Posterior vena cava (tissue), 2 donors: ENCODE measurements around the gene CETN3. TPM values are rescaled to one million over a fixed set of nuclear protein-coding genes. Genes with fewer than 3 reads are reported as not detected.
"Not testable (repeated sequence)": the region's sequence is repeated elsewhere in the genome, so short reads cannot be mapped to it uniquely, and the experiment has no call there.

Source experiments
- DNase-seq: peaks from one replicate; pipeline ENCODE4 v3.0.0-alpha.2; 2020; ENCODE audit warnings: low spot score
- intact Hi-C, 2 donors: fragments of 100-400 bp; cut with DNase I; formaldehyde crosslinking; loops; one replicate each; pipeline versions ENCODE4 v1.14.1 to v1.14.2; 2022 to 2023
- total RNA-seq, 2 donors: library from RNA; stranded (reverse); fragmentation: NEBNext Ultra II Directional; extraction: Animal tissue kit (Norgen Biotek cat#: 25700); gene quantifications; one replicate each; pipeline ENCODE4 v1.2.1, GENCODE V29; 2021
- donor health status: DM: yes; HTN: yes; CAD: no.
- donor health status: DM: yes; HTN: yes; CAD: no.

Gene CETN3
- total RNA-seq, 2 donors from 2014 or later: 15.0 to 18.0 TPM

- intact Hi-C loops: no loop called here
- no peak for DNase-seq
Measured at GRCh38 chr5:90386099-90386710, 23.4 kb downstream of the CETN3 start.

GRCh38 chr5:90384389-90384788 is 25.2 kb downstream of the CETN3 start:
- intact Hi-C loops: no loop called here
- no peak for DNase-seq

GRCh38 chr5:90383903-90384302 is 25.7 kb downstream of the CETN3 start:
- no peak for DNase-seq

GRCh38 chr5:90381213-90381929 is 28.2 kb downstream of the CETN3 start:
- DNase-seq: no peak
- intact Hi-C loops: no loop called here

More at GRCh38 chr5:90383903-90384302, 25.7 kb downstream of the CETN3 start:
- intact Hi-C loops: no loop called here

GRCh38 chr5:90379652-90380051 is 29.9 kb downstream of the CETN3 start:
- intact Hi-C loops: no loop called here
- DNase-seq: no peak

- intact Hi-C loops: no loop called here
- DNase-seq: no peak
Measured at GRCh38 chr5:90378752-90379151, 30.8 kb downstream of the CETN3 start.

- DNase-seq, intact Hi-C loops: not testable (repeated sequence)
Measured at GRCh38 chr5:90371269-90371668, 38.3 kb downstream of the CETN3 start.

- DNase-seq: no peak
- intact Hi-C loops: no loop called here
Measured at GRCh38 chr5:90368454-90369246, 40.9 kb downstream of the CETN3 start.

- DNase-seq: no peak
- intact Hi-C loops: no loop called here
Measured at GRCh38 chr5:90367879-90368278, 41.7 kb downstream of the CETN3 start.

GRCh38 chr5:90366948-90367347 is 42.6 kb downstream of the CETN3 start:
- intact Hi-C loops: no loop called here
- no peak for DNase-seq

- no peak for DNase-seq
- intact Hi-C loops: no loop called here
Measured at GRCh38 chr5:90365328-90365727, 44.2 kb downstream of the CETN3 start.

GRCh38 chr5:90359073-90359920 is 50.3 kb downstream of the CETN3 start:
- intact Hi-C loops: no loop called here

GRCh38 chr5:90356622-90357021 is 52.9 kb downstream of the CETN3 start:
- DNase-seq: no peak
- intact Hi-C loops: no loop called here

More at GRCh38 chr5:90359073-90359920, 50.3 kb downstream of the CETN3 start:
- no peak for DNase-seq

GRCh38 chr5:90356176-90356575 is 53.4 kb downstream of the CETN3 start:
- DNase-seq: no peak
- intact Hi-C loops: no loop called here

- intact Hi-C loops: no loop called here
- no peak for DNase-seq
Measured at GRCh38 chr5:90355635-90356034, 53.9 kb downstream of the CETN3 start.

GRCh38 chr5:90353254-90353653 is 56.3 kb downstream of the CETN3 start:
- intact Hi-C loops: no loop called here

GRCh38 chr5:90351101-90351500 is 58.5 kb downstream of the CETN3 start:
- intact Hi-C loops: no loop called here

More at GRCh38 chr5:90353254-90353653, 56.3 kb downstream of the CETN3 start:
- no peak for DNase-seq

GRCh38 chr5:90347462-90347861 is 62.1 kb downstream of the CETN3 start:
- no peak for DNase-seq
- intact Hi-C loops: no loop called here

More at GRCh38 chr5:90351101-90351500, 58.5 kb downstream of the CETN3 start:
- no peak for DNase-seq

GRCh38 chr5:90345684-90346083 is 63.9 kb downstream of the CETN3 start:
- intact Hi-C loops: no loop called here
- no peak for DNase-seq
